GM21825 (cell line): ENCODE data around the gene PAAF1.
"Not testable (repeated sequence)": the region's sequence is repeated elsewhere in the genome, so short reads cannot be mapped to it uniquely, and the experiment has no call there.

Experiments
- ATAC-seq: cut with Tn5 transposase; IDR thresholded peaks from one replicate; pipeline ENCODE4 v1.9.1; 2021; ENCODE audit warnings: mild to moderate bottlenecking, moderate library complexity; ENCODE audit not compliant: unreplicated experiment

Gene PAAF1

DNA sequence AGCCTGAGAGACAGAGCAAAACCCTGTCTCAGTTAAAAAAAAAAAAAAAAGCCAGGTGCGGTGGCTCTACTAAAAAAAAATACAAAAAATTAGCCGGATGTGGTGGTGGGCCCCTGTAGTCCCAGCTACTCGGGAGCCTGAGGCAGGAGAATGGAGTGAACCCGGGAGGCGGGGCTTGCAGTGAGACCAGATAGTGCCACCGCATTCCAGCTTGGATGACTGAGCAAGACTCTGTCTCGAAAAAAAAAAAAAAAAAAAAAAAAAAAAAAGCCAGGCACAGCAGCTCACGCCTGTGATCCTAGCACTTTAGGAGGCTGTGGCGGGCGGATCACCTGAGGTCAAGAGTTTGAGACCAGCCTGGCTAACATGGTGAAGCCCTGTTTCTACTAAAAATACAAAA is 3.6 kb downstream of the PAAF1 start:
- ATAC-seq = not testable (repeated sequence)

DNA sequence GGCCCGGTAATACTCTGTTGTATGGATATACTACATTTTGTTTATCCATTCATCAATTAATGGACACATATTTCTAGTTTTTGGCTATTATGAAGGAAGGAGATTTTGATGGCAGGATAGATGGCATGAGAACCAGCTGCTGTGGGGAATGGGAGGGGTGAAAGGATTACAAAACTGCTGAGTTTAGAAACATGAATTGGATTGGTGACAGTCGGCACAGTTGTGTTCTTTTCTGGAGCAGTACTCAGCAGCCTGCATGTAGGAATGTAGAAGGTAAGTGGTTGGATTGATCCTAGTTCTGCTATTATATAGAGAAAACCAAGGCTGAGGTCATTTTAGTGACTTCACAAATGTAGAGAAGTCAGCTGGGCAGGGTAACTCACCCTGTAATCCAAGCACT is 7.1 kb downstream of the PAAF1 start:
- ATAC-seq = no peak

DNA sequence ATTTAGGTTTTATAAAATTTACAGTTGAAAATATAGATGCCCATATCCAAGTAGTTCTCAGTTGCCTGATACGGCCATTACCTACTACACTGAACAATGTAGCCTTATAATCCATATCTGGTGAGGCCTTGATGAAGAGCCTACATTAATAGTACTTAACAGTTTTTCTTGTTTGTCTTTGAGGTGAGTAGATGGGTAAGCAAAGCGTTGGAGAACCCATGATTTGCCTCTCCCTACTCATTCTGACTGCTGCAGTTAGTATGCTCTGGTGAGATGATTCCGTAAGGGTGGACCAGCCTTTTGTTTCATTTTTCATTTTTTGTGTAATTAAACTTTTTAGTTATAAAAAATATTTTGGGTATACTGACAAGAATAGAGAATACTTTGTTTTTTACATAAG is 11.4 kb downstream of the PAAF1 start:
- no peak for ATAC-seq

DNA sequence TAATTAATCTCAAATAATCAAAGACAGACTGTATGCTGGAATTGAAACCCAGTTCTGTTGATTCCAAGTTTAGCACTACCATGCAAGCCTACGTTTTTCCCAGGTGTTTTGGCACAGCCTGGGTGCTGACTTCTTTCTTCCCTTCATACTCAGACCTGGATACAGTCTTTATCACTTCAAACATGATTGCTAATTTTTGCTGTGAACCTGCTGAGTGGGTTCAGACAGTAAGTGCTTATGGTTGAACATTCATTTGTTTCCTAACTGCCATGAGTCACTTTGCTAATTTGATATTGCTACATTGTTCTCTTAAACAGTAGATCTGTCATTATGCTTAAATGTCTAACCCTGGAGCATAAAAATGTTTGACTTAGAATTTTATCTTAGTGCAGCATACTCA is 12.2 kb downstream of the PAAF1 start:
- ATAC-seq = no peak

DNA sequence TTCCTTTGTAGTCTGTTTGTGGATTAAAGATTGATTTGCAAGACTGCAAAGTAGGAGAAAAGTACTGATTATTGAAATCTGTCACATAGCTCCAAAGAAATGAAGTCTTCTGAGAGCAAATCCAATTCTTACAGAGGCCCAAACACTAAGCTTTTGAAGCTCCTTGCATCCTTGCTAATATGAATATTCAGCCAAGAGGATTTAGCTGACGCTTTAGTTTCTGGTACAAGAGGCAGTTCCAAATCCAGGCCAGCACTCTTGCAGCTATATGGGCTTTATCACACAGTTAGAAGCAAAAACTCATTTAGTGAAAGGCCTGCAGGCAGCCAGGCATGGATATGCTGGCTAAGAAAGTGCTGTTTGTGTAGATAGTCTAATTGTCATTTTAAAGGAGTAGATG is 12.7 kb downstream of the PAAF1 start:
- ATAC-seq = no peak

DNA sequence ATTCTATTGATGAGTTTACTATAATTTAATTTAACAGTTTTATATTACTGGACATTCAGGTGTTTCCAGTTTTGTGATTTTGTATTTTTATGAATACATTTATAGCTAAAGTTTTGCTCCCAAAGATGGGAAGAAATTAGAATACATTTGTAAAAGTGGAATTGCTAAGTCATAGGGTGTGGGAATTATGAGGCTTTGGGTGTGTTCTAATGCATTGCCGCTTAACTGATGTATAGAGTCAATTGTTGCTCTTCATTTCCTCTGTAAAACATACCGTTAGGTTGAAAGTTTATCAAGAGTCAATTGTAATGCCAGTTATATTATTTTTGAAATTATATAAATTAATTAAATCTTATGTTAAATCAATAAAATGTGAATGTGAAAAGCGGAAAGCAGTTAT is 16.2 kb downstream of the PAAF1 start:
- ATAC-seq = no peak

DNA sequence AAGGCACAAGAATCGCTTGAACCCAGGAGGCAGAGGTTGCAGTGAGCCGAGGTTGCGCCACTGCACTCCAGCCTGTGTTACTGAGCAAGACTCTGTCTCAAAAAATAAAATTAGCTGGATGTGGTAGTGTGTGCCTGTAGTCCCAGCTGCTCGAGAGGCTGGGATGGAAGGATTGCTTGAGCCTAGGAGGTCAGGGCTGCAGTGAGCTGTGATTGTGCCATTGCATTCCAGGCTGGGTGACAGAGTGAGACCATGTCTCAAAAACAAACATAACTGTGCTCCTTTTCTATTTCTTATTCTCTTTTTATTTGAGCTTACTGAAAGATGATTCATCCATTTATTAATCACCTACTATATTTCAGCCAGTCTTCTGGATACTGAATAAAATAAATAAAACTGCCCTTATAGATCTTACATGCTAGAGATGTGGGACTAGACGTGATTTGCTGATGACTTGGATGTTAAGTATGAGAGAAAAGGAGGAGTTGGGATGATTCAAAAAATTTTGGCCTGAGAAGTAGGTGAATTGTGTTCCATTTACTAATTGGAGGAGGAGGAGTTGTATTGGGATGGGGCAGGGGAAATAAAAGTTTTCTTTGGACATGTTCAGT is 18.0 kb downstream of the PAAF1 start:
- no peak for ATAC-seq

DNA sequence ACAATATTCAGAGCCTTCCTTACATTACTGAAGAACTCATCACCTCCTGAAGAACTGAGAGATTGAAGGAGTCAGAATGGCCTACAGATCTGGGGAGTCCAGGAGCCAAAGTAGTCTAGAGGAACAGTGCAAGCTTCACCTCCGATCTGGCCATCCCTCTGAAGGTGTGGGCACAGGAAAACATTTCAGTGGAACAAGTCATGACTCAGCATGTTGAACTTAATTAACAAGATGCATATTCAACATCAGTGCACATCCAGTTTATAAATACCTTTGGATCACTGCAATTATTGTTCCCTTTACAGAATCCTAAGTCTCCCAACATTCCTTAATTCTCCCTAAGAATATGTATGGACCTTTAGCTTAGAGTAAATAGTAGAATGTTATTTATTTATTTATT is 25.5 kb downstream of the PAAF1 start:
- no peak for ATAC-seq

DNA sequence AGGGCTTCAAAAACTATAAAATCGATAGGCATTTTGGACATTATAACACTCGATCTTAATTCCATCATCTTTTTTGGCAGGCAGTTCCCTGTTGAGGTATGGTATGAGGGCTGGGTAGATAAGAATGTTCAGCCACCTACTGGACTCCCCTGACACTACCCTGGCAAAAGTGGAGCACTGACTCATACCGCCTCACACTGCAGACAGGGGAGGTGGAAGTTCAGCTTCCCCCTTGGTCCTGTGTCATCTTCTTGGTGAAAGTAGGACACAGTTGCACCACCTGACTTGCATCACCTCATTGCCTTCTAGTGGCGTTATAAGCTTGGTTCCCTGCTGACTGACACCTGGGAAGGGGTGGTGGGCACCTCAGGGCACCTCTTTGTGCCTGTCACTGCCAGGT is 30.4 kb downstream of the PAAF1 start:
- ATAC-seq = no peak

DNA sequence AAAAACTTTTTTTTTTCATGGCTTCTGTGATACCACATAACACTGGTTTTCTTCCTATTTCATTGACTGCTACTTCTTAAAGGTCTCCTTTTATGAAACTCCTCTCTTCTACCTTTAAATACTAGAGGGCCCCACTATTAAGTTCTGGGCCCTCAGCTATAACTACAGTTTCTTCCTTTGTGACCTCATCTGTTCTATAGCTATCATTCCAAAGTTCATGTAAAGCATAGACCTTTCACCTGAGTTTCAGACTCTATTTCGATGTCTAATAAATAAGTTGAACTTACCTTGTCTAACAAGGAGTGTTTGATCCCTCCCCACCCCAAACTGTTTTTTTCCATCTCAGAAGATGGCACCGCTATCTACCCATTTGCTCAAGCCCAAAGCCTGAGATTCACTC is 35.2 kb downstream of the PAAF1 start:
- no peak for ATAC-seq

DNA sequence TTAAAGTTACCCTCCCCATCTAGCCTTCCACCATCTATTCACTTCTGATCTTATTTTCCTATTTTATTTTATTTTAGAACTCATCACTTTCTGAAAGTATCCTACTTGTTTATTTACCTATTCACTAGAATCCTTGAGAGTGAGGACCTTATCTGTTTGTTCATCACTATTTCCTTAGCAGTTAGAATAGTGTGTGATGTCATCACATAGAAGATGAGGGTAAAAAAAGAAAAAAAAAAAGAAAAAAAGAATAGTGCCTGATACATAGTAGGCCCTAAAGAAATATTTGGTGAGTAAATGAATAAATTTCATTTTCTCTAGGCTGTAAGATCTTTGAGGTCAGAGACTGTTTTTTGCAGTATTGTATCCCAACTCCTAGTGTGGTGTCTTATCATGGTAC is 36.7 kb downstream of the PAAF1 start:
- ATAC-seq = no peak

DNA sequence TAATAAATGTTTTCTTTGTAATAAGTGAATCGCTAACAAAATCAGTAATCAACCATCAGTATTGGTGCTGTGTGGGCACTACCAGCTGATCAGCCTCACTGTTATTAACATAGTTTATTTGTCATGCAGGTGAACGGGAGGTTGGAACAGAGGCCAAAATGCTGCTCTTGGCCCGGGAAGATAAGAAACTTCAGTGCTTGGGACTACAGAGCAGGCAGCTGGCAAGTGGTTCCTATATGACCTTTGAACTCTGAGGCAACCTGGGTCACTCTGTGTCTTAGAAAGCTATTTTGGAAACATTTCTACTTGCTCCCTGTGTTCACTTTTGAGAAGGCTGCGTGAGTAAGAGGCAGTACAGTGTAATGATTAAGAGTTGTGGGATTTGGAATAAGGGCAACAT is 37.5 kb downstream of the PAAF1 start:
- ATAC-seq = no peak

DNA sequence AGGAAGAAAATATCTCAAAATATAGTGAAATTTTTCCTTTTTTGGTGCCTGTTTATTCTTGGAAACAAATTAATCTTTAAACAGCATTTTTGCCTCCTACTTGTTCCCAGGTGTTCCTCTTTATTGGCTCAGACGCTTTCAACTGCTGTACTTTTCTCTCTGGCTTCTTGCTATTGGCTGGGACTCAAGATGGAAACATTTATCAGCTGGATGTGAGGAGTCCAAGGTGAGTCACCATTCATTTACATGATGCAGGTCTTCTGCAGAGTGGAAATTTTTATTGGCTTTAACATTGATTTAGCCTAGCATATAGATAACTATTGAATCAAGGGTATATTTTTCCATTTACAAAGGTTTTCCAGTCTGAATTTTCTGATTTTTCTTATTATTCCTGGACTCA is 39.6 kb downstream of the PAAF1 start:
- ATAC-seq = no peak

DNA sequence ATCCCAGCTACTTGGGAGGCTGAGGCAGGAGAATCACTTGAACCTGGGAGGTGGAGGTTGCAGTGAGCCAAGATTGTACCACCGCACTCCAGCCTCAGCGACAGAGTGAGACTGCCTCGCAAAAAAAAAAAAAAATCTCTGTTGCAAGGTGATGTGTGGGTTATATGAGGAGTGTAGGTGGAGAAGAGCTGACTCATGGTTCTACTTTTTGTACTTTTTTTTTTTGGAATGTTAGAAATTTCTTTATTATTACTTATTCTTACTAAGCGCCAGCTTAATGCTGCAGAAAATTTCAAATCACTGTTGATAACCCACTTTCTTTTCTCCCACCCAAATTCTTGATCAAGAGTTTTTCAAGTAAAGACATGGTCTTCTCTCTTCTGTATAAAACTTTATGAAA is 44.4 kb downstream of the PAAF1 start:
- ATAC-seq = no peak

DNA sequence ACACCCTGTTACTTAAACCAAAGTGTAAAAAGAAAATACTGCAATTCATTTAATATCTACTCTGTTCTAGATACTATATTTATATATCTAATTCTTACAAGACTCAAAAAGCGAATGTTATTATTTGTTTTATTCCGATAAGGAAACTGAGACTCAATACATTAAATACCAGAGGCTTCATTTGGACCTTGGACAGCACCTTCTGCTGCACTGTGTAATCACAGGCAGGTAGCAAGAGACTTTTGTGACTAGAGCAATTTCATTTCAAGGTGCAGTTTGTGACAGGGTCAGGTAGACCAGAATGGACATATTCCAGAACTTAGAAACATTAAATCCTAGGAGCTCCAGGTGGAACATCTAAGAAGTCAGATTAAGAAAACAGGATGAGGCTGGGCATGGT is 52.6 kb downstream of the PAAF1 start:
- no peak for ATAC-seq

DNA sequence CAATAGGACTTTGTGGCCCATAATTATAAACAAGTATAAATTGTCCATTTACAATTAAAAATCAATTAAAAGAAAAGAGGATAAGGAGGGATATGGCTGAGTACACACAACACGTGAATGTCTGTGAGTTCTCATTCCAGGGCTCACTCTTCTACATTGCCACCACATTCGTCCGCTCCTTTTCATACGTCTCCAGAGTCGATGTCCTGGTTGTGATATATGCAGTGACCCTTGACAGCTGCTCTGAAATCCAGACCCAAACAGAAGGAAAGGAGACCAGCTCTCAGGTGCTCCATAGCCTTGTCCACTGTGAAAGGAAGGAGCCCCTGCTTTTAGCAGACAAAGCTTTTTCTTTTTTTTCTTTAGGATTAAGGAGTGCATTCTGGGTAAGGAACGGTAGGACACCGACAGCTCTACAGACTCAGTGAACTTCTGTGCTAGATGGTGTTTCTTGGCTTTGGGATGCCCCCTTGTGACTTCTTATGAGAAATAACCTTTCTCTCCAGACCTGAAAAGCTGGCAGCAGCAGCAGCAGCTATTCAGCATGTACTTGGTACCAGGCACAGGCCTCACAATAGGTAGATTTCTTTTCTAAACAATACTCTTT is 54.3 kb downstream of the PAAF1 start:
- no peak for ATAC-seq

DNA sequence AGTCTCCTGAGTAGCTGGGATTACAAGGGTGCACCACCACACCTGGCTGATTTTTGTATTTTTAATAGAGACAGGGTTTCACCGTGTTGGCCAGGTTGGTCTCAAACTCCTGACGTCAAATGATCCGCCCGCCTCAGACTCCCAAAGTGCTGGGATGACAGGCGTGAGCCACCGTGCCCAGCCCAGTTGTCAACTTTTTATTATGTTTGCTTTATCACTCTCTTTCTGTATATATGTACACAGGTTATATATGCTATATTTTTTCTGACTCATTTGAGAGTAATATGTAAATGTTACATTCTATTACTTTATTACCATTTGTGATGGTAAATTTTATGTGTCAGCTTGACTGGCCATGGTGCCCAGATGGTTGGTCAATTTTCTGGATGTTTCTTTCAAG is 55.2 kb downstream of the PAAF1 start:
- no peak for ATAC-seq

DNA sequence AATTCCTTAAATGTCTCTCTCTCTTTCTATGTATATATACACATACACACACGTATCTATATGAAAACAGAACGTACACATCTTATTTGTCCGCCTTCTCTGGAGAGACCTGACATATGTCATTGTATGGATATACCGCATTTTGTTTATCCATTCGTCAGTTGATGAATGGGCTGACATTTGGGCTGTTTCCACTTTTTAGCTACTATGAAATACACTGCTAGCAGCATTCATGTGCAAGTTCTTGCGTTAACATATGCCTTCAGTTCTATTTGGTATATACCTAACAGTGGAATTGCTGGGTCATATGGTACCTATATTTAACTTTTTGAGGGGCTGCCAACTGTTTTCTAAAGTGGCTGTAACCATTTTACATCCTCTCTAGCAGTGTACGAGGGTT is 56.0 kb downstream of the PAAF1 start:
- no peak for ATAC-seq

DNA sequence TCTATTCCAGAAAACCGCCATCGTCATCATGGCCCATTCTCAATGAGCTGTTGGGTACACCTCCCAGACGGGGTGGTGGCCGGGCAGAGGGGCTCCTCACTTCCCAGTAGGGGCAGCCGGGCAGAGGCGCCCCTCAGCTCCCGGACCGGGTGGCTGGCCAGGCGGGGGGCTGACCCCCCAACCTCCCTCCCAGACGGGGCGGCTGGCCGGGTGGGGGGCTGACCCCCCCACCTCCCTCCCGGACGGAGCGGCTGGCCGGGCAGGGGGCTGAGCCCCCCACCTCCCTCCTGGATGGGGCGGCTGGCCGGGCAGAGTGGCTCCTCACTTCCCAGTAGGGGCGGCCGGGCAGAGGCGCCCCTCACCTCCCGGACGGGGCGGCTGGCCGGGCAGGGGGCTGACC is 59.2 kb downstream of the PAAF1 start:
- not testable (repeated sequence) for ATAC-seq

DNA sequence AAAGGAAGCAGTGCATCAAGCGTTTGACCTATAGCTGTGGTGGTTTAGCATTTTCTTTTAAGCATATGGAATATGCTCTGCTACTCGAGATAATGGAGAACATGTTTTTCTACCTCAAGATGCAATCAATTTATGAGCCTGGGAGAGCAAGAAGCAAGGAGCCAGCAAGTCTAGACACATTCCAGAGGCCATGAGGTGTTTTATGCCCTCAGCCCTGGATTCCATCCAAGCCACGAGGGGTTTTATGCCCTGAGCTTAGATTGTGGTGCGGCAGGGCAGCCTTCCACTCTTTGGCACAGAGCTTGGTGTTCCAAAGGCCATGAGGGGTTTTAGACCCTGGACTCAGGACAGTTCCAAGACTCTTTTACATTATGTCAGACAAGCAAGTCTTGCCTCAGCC is 62.3 kb downstream of the PAAF1 start:
- no peak for ATAC-seq

DNA sequence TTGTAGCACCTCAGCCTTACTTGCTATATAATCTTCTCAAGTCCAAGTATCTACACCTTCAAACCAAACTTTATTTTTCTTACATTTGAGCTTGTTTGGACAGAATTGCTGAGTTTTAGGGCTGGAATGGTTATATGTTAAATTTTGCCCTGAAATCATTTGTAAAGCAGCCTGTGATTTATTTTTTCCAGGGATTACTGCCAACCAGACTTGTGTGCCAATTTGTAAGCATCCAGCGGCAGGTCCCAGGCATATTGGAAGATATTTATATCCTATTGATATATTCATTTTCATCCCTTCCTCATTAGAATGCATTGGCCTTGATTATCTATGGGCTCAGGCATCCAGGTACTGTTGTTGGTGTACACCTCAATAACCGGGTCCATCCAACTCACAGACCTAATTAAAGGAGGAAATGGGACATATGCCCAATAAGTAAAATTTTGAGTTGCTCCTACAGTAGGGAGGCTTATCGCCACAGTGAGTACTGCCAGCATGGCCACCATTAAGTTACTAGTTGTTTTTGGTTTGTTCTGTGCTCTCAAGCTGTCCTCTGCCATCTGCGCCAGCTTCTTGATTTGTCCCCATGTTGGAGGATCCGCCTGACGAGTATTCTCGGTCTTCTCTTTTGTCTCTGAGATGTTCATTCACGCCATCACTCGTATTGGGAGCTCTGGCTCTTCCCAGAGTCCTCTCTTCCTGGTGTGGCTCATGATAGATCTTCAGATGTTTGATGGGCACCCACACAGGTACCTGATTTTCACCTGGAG is 64.2 kb downstream of the PAAF1 start:
- no peak for ATAC-seq

DNA sequence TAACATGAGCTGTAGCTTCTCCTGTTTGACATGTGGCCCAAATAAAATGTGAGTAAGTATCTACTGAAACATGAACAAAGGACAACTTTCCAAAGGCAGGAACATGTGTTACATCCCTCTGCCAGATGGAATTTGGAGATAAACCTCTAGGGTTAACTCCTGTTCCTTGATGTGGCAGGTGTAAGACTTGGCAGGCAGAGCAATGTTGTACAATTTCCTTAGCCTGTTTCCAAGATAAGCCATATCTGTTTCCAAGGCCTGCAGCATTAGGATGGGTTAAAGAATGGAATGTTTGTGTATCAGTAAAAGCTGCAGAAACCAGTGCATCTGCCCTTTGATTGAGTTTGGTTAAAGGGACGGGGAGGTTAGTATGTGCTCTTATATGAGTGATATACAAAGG is 65.2 kb downstream of the PAAF1 start:
- ATAC-seq = no peak

DNA sequence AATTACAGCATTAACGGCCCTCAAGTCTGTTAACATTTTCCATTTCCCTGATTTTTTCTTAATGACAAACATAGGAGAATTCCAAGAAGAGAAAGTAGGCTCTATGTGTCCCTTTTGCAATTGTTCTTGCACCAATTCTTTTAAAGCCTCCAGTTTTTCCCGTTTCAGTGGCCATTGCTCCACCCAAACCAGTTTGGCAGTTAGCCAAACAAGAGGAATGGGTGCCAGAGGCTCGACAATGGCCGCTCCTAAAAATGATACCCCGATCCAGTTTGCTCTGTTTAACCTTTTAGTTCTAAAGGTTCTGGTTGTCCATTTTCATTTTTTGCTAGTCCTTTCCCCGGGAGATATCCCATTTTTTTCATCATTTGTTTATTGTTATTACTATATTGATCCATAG is 67.3 kb downstream of the PAAF1 start:
- no peak for ATAC-seq
